Measurements from ENCODE around the gene DXO. TPM values are rescaled to one million over a fixed set of nuclear protein-coding genes. Genes with fewer than 3 reads are reported as not detected.

Gene DXO
- total and polyA plus RNA-seq, 2 donors = 11.8 to 27.3 TPM

DNA sequence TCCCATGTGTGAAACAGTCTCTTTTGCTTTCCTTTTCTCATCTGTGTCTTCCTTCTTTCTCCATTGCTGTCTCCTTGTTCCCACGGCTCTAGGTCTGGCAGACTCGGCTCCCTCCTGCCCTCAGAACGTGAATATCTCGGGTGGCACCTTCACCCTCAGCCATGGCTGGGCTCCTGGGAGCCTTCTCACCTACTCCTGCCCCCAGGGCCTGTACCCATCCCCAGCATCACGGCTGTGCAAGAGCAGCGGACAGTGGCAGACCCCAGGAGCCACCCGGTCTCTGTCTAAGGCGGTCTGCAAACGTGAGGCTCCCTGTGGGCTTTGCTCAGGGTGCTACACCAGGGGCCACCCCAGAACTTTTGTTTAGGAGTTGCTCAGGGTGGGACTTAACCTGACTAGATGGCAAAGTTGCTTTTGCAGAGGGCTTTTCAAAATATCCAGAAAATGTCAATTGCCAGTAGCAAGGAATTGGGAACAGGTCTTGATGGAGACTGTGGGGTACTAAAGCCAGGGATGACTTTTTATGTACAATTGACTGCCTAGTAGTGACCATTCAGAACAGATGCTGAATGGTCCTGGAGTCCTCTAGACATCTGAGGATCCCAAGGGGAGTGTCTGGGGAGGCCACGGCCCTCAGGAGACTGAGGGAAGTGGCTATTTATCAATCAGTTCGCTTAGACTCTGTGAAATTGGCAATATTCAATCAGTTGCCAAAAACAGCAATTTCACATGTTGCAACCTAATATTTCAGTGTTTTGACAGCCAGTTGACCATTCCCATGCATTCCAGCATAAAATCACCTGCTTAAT, 43.9 kb downstream of the DXO start:
- Histone ChIP-seq H3K27ac (ENCODE audit: low read depth in 1 of 2, low read length in 1 of 2) (no peak overlapping the region), H3K36me3 (ENCODE audit: control insufficient read depth in 2 of 2, insufficient read depth in 2 of 2, low read length in 1 of 2) (no peaks in the 10 kb centered on the region), H3K4me3 (ENCODE audit: low read length in 2 of 2) (no peak overlapping the region), H3K27me3 (ENCODE audit: control insufficient read depth in 2 of 2, insufficient read depth in 1 of 2, low read length in 1 of 2) (peaks cover 2 to 7% of the 10 kb centered on the region in 2 donors), H3K4me1 (ENCODE audit: control insufficient read depth in 2 of 2, insufficient read depth in 2 of 2, low read length in 2 of 2) (no peaks in the 10 kb centered on the region), H3K9me3 (ENCODE audit: control insufficient read depth in 2 of 2, insufficient read depth in 1 of 2, low read length in 1 of 2) (no peaks in the 10 kb centered on the region)
- no peak for DNase-seq (ENCODE audit: low read depth in 6 of 9, low spot score in 9 of 9)
- 94% methylated on average over 11 of the region's 11 CpGs for WGBS

- Histone ChIP-seq H3K4me1 (ENCODE audit: control insufficient read depth in 2 of 2, insufficient read depth in 2 of 2, low read length in 2 of 2) (no peaks in the 10 kb centered on the region), H3K36me3 (ENCODE audit: control insufficient read depth in 2 of 2, insufficient read depth in 2 of 2, low read length in 1 of 2) (no peaks in the 10 kb centered on the region), H3K9me3 (ENCODE audit: control insufficient read depth in 2 of 2, insufficient read depth in 1 of 2, low read length in 1 of 2) (no peaks in the 10 kb centered on the region), H3K27ac (ENCODE audit: low read depth in 1 of 2, low read length in 1 of 2) (no peak within 1 kb of the TSS), H3K27me3 (ENCODE audit: control insufficient read depth in 2 of 2, insufficient read depth in 1 of 2, low read length in 1 of 2) (peaks cover 2 to 7% of the 10 kb centered on the region in 2 donors), H3K4me3 (ENCODE audit: low read length in 2 of 2) (no peak within 1 kb of the TSS)
- no peak for DNase-seq (ENCODE audit: low read depth in 6 of 9, low spot score in 9 of 9)
- 85% methylated on average over 11 of the region's 11 CpGs for WGBS
Observed at GRCh38 chr6:31927242-31927862, 44.6 kb downstream of the DXO start, which contains the start of gene C2. C2 (plus strand) TSS chr6:31927717; CDS start chr6:31927753, 36 bp downstream.

DNA sequence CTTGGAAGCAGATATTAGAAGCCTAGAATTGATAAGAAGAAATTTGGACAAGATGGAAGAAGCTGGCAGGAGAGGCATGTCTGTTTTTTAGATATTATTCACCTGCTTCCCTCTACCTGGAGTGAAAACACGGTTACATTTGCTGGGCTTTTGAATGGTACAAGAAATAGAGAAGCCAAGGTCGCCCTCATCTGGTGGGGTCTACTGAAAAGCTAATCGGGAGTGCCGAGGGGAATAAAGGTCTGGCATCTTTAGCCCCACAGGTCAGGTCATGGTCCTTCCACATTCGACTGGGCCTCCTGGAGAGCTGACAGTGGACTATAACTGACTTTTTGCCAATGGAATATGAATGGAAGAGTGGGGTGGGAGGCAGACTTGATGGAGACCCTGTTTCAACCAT, 49.0 kb downstream of the DXO start:
- DNase-seq (ENCODE audit: low read depth in 6 of 9, low spot score in 9 of 9) = peak in 3 of 9 donors; percentile 18 to 45 (median 24)
- Histone ChIP-seq H3K9me3 (ENCODE audit: control insufficient read depth in 2 of 2, insufficient read depth in 1 of 2, low read length in 1 of 2) (no peaks in the 10 kb centered on the region), H3K27me3 (ENCODE audit: control insufficient read depth in 2 of 2, insufficient read depth in 1 of 2, low read length in 1 of 2) (peaks cover 2 to 5% of the 10 kb centered on the region in 2 donors), H3K36me3 (ENCODE audit: control insufficient read depth in 2 of 2, insufficient read depth in 2 of 2, low read length in 1 of 2) (no peaks in the 10 kb centered on the region), H3K4me3 (ENCODE audit: low read length in 2 of 2) (no peak overlapping the region), H3K27ac (ENCODE audit: low read depth in 1 of 2, low read length in 1 of 2) (no peak overlapping the region), H3K4me1 (ENCODE audit: control insufficient read depth in 2 of 2, insufficient read depth in 2 of 2, low read length in 2 of 2) (no peaks in the 10 kb centered on the region)
- 25% methylated on average over 5 of the region's 5 CpGs for WGBS

DNA sequence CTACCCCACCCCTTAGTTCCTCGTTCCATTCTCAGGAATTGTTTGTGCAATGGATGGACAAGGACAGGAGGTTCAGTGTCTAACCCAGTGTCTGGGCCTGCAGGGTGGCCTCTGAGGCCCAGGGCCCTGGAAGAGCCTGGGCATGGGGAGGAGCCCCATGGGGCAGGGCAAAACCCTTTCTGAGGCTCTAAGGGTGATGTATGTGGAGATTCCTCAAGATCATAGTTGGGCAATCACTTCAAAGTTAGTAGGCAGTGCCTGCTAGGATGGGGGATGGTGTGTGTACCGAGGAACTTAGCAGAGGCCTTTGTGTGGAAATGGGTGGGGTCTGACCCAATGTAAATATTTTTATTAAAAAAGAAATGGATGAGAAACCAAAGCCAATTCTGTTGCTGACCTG, 51.1 kb downstream of the DXO start:
- DNase-seq (ENCODE audit: low read depth in 6 of 9, low spot score in 9 of 9) = no peak
- whole genome bisulfite sequencing = 97% methylated on average over 2 of the region's 2 CpGs
- no peak overlapping the region for H3K27ac ChIP-seq (ENCODE audit: low read depth in 1 of 2, low read length in 1 of 2)

More for the DNA sequence above, 51.1 kb downstream of the DXO start:
- Histone ChIP-seq H3K4me3 (ENCODE audit: low read length in 2 of 2) (no peak overlapping the region), H3K4me1 (ENCODE audit: control insufficient read depth in 2 of 2, insufficient read depth in 2 of 2, low read length in 2 of 2) (no peaks in the 10 kb centered on the region), H3K27me3 (ENCODE audit: control insufficient read depth in 2 of 2, insufficient read depth in 1 of 2, low read length in 1 of 2) (no peaks in the 10 kb centered on the region), H3K36me3 (ENCODE audit: control insufficient read depth in 2 of 2, insufficient read depth in 2 of 2, low read length in 1 of 2) (no peaks in the 10 kb centered on the region), H3K9me3 (ENCODE audit: control insufficient read depth in 2 of 2, insufficient read depth in 1 of 2, low read length in 1 of 2) (no peaks in the 10 kb centered on the region)

Other genes with a start within 250 kb of the DXO start
Only the 30 nearest of the 33 such genes appear.
- 8.4 TPM for gene MSH5, start 232.1 kb downstream of the DXO start, total RNA-seq
- 15.2 TPM for gene MSH5, start 232.1 kb downstream of the DXO start, polyA plus RNA-seq
- 1.2 TPM for gene SAPCD1, start 209.5 kb downstream of the DXO start, total RNA-seq
- 9.7 TPM for gene SAPCD1, start 209.5 kb downstream of the DXO start, polyA plus RNA-seq
- 0.76 TPM for gene VWA7, start 194.8 kb downstream of the DXO start, total RNA-seq
- 0.66 TPM for gene VWA7, start 194.8 kb downstream of the DXO start, polyA plus RNA-seq
- 16.6 TPM for gene VARS1, start 176.4 kb downstream of the DXO start, total RNA-seq
- gene VARS1, start 176.4 kb downstream of the DXO start, polyA plus RNA-seq = 25.2 TPM
- gene LSM2, start 165.2 kb downstream of the DXO start, total RNA-seq = 71.8 TPM
- gene LSM2, start 165.2 kb downstream of the DXO start, polyA plus RNA-seq = 76.8 TPM
- 1.2 TPM for gene HSPA1L, start 156.9 kb downstream of the DXO start, total RNA-seq
- 2.4 TPM for gene HSPA1L, start 156.9 kb downstream of the DXO start, polyA plus RNA-seq
- 73.8 TPM for gene HSPA1A, start 156.6 kb downstream of the DXO start, total RNA-seq
- gene HSPA1A, start 156.6 kb downstream of the DXO start, polyA plus RNA-seq = 68.8 TPM
- 110 TPM for gene HSPA1B, start 144.4 kb downstream of the DXO start, total RNA-seq
- 46.8 TPM for gene HSPA1B, start 144.4 kb downstream of the DXO start, polyA plus RNA-seq
- gene NEU1, start 109.3 kb downstream of the DXO start, total RNA-seq = 20.8 TPM
- gene NEU1, start 109.3 kb downstream of the DXO start, polyA plus RNA-seq = 21.9 TPM
- 0.42 TPM for gene SLC44A4, start 93.1 kb downstream of the DXO start, total RNA-seq
- gene SLC44A4, start 93.1 kb downstream of the DXO start, polyA plus RNA-seq = 1.7 TPM
- gene EHMT2, start 74.4 kb downstream of the DXO start, total RNA-seq = 35.0 TPM
- 60.1 TPM for gene EHMT2, start 74.4 kb downstream of the DXO start, polyA plus RNA-seq
- gene ZBTB12, start 70.1 kb downstream of the DXO start, total RNA-seq = 1.9 TPM
- gene ZBTB12, start 70.1 kb downstream of the DXO start, polyA plus RNA-seq = 2.6 TPM
- 9.0 TPM for gene C2, start 44.4 kb downstream of the DXO start, total RNA-seq
- 10.3 TPM for gene C2, start 44.4 kb downstream of the DXO start, polyA plus RNA-seq
- gene CFB, start 26.0 kb downstream of the DXO start, total RNA-seq = 17.0 TPM
- 41.0 TPM for gene CFB, start 26.0 kb downstream of the DXO start, polyA plus RNA-seq
- gene NELFE, start 13.2 kb downstream of the DXO start, total RNA-seq = 62.9 TPM
- 44.5 TPM for gene NELFE, start 13.2 kb downstream of the DXO start, polyA plus RNA-seq
- 25.4 TPM for gene SKIC2, start 13.0 kb downstream of the DXO start, total RNA-seq
- 110 TPM for gene SKIC2, start 13.0 kb downstream of the DXO start, polyA plus RNA-seq
- gene C4A, start 9.9 kb upstream of the DXO start, total RNA-seq = 43.2 TPM
- gene C4A, start 9.9 kb upstream of the DXO start, polyA plus RNA-seq = 206 TPM
- gene C4B, start 42.7 kb upstream of the DXO start, total RNA-seq = 47.4 TPM
- gene C4B, start 42.7 kb upstream of the DXO start, polyA plus RNA-seq = 262 TPM
- gene CYP21A2, start 66.3 kb upstream of the DXO start, total RNA-seq = 0.24 TPM
- gene CYP21A2, start 66.3 kb upstream of the DXO start, polyA plus RNA-seq = 15.7 TPM
- gene TNXB, start 137.2 kb upstream of the DXO start, total RNA-seq = 2.1 TPM
- gene TNXB, start 137.2 kb upstream of the DXO start, polyA plus RNA-seq = 8.3 TPM
- gene ATF6B, start 156.1 kb upstream of the DXO start, total RNA-seq = 16.0 TPM
- gene ATF6B, start 156.1 kb upstream of the DXO start, polyA plus RNA-seq = 49.2 TPM
- gene FKBPL, start 158.2 kb upstream of the DXO start, total RNA-seq = 6.8 TPM
- 6.0 TPM for gene FKBPL, start 158.2 kb upstream of the DXO start, polyA plus RNA-seq
- not detected for gene PRRT1, start 179.8 kb upstream of the DXO start, total RNA-seq
- 6.1 TPM for gene PRRT1, start 179.8 kb upstream of the DXO start, polyA plus RNA-seq
- 7.6 TPM for gene PPT2, start 182.0 kb upstream of the DXO start, total RNA-seq
- gene PPT2, start 182.0 kb upstream of the DXO start, polyA plus RNA-seq = 9.8 TPM
- 10.5 TPM for gene EGFL8, start 192.5 kb upstream of the DXO start, total RNA-seq
- 31.9 TPM for gene EGFL8, start 192.5 kb upstream of the DXO start, polyA plus RNA-seq
- 25.2 TPM for gene AGPAT1, start 203.9 kb upstream of the DXO start, total RNA-seq
- 32.6 TPM for gene AGPAT1, start 203.9 kb upstream of the DXO start, polyA plus RNA-seq
- gene RNF5, start 206.3 kb upstream of the DXO start, total RNA-seq = 62.8 TPM
- gene RNF5, start 206.3 kb upstream of the DXO start, polyA plus RNA-seq = 77.3 TPM
- gene AGER, start 212.1 kb upstream of the DXO start, total RNA-seq = 8.5 TPM
- gene AGER, start 212.1 kb upstream of the DXO start, polyA plus RNA-seq = 81.3 TPM
- gene PBX2, start 218.1 kb upstream of the DXO start, total RNA-seq = 28.1 TPM
- 76.9 TPM for gene PBX2, start 218.1 kb upstream of the DXO start, polyA plus RNA-seq
- gene GPSM3, start 220.5 kb upstream of the DXO start, total RNA-seq = 130 TPM
- gene GPSM3, start 220.5 kb upstream of the DXO start, polyA plus RNA-seq = 146 TPM

Data from thymus (tissue), 11 donors.